B cell (primary cell): ENCODE measurements around the gene NDUFA8. TPM values are rescaled to one million over a fixed set of nuclear protein-coding genes. Genes with fewer than 3 reads are reported as not detected.

Experiments
- ATAC-seq: fragments of 200-7000 bp; cut with Tn5 transposase; one replicate; pipeline ENCODE4 v1.10.0; 2021; ENCODE audit warnings: low read depth, mild to moderate bottlenecking, moderate number of reproducible peaks, moderate library complexity
- CTCF ChIA-PET: fragments of 350-600 bp; sonication (Branson Sonifier 250); formaldehyde crosslinking; loops from one replicate; lab custom pipeline; 2021; ENCODE audit warnings: antibody characterized with exemption, inconsistent platforms; lab: Charles Lee
- POLR2A ChIA-PET: fragments of 350-600 bp; sonication (Branson Sonifier 250); formaldehyde crosslinking; loops from one replicate; lab custom pipeline; 2021; ENCODE audit warnings: antibody characterized with exemption; lab: Charles Lee
- DNase-seq: peaks from one replicate; pipeline ENCODE4 v3.0.0; 2013
- H2AFZ ChIP-seq: 2 replicates; pipeline ENCODE4 v1.6.1; 2012; ENCODE audit warnings: mild to moderate bottlenecking, low read depth, low read length; ENCODE audit not compliant: insufficient read depth, poor library complexity, severe bottlenecking
- H3K27ac ChIP-seq, 2 donors: 1 replicate in 1 of 2; 2 replicates in 1 of 2; pipeline ENCODE4 v1.5.1; 2012 to 2013; ENCODE audit warnings: low read length in 2 of 2, mild to moderate bottlenecking in 2 of 2, moderate library complexity in 1 of 2
- H3K27me3 ChIP-seq, 4 experiments: fragments of 200-600 bp in 1 of 4; sonication (generic) in 1 of 4; replicated peaks in 1 of 4; 1 replicate in 2 of 4; 2 replicates in 2 of 4; pipeline versions ENCODE4 v1.6.1 to v1.7.0; 2013 to 2016; ENCODE audit warnings: low read length in 3 of 4, mild to moderate bottlenecking in 2 of 4, mixed read lengths in 1 of 4, moderate library complexity in 1 of 4; ENCODE audit not compliant: insufficient read depth in 4 of 4, control insufficient read depth in 3 of 4; ENCODE audit errors: control extremely low read depth in 1 of 4
- H3K36me3 ChIP-seq, 2 experiments: replicated peaks in 1 of 2; 1 replicate in 1 of 2; 2 replicates in 1 of 2; pipeline versions ENCODE4 v1.6.1 to v1.7.1; 2013; ENCODE audit warnings: low read length in 1 of 2; ENCODE audit not compliant: insufficient read depth in 2 of 2, control insufficient read depth in 1 of 2; ENCODE audit errors: control extremely low read depth in 1 of 2, extremely low read depth in 1 of 2
- H3K4me1 ChIP-seq, 2 donors: fragments of 200-600 bp in 1 of 2; sonication (generic) in 1 of 2; 1 replicate in 1 of 2; 2 replicates in 1 of 2; pipeline versions ENCODE4 v1.5.1 to v1.6.1; 2013 to 2017; ENCODE audit warnings: low read length in 2 of 2; ENCODE audit not compliant: control insufficient read depth in 2 of 2, insufficient read depth in 2 of 2
- H3K4me2 ChIP-seq: replicated peaks from 2 replicates; pipeline ENCODE3; 2012; ENCODE audit warnings: mild to moderate bottlenecking, low read depth, low read length; ENCODE audit not compliant: poor library complexity, severe bottlenecking
- H3K4me3 ChIP-seq, 5 experiments: fragments of 200-600 bp in 1 of 5; sonication (generic) in 1 of 5; 1 replicate in 3 of 5; 2 replicates in 2 of 5; pipeline versions ENCODE4 v1.5.1 to v1.7.0; 2011 to 2016; ENCODE audit warnings: low read length in 4 of 5, mild to moderate bottlenecking in 4 of 5, low read depth in 2 of 5, control low read depth in 1 of 5, moderate library complexity in 1 of 5; ENCODE audit not compliant: insufficient read depth in 1 of 5; ENCODE audit errors: control extremely low read depth in 1 of 5, extremely low read depth in 1 of 5
- H3K79me2 ChIP-seq: fragments of 200-600 bp; sonication (generic); one replicate; pipeline ENCODE4 v1.6.0; 2016; ENCODE audit warnings: low read length; ENCODE audit not compliant: control insufficient read depth, insufficient read depth
- H3K9ac ChIP-seq: fragments of 200-600 bp; sonication (generic); 2 replicates; pipeline ENCODE4 v1.6.1; 2017; ENCODE audit warnings: mild to moderate bottlenecking, low read length, moderate library complexity
- H3K9me3 ChIP-seq, 3 donors: one replicate each; pipeline versions ENCODE4 v1.6.1 to v1.7.1; 2013; ENCODE audit warnings: low read length in 2 of 3; ENCODE audit not compliant: control insufficient read depth in 2 of 3, insufficient read depth in 1 of 3; ENCODE audit errors: control extremely low read depth in 1 of 3
- H4K20me1 ChIP-seq: 2 replicates; pipeline ENCODE4 v1.6.0; 2012; ENCODE audit warnings: mild to moderate bottlenecking, low read length; ENCODE audit not compliant: insufficient read depth, control insufficient read depth, poor library complexity, severe bottlenecking
- H3K27ac Mint-ChIP-seq: one replicate; pipeline ENCODE4 v1.8.0; 2021; ENCODE audit warnings: mixed read lengths
- H3K27me3 Mint-ChIP-seq: one replicate; pipeline ENCODE4 v1.8.0; 2021; ENCODE audit warnings: mixed read lengths
- H3K4me1 Mint-ChIP-seq: one replicate; pipeline ENCODE4 v1.8.0; 2021; ENCODE audit warnings: mixed read lengths
- H3K4me3 Mint-ChIP-seq: one replicate; pipeline ENCODE4 v1.8.0; 2021; ENCODE audit warnings: mixed read lengths
- H3K9me3 Mint-ChIP-seq: one replicate; pipeline ENCODE4 v1.8.0; 2022; ENCODE audit warnings: mixed read lengths; ENCODE audit not compliant: insufficient read depth
- CTCF ChIP-seq: fragments of 200-600 bp; IDR thresholded peaks from one replicate; pipeline ENCODE4 v1.8.0; 2022; ENCODE audit warnings: antibody characterized with exemption, mild to moderate bottlenecking
- EZH2 ChIP-seq: IDR thresholded peaks from 2 replicates; pipeline ENCODE4 v1.6.1; 2012; ENCODE audit warnings: borderline replicate concordance, low read depth, mild to moderate bottlenecking, moderate library complexity, low read length; ENCODE audit not compliant: insufficient read depth, poor library complexity, severe bottlenecking
- WGBS: methylation state at CpG from one replicate; pipeline ENCODE4 v1.1.5; 2013; ENCODE audit warnings: missing lambda C conversion rate; ENCODE audit not compliant: insufficient coverage; 5-methylcytosine and 5-hydroxymethylcytosine counted together
- intact Hi-C: fragments of 100-400 bp; cut with micrococcal nuclease; formaldehyde crosslinking; loops from one replicate; pipeline ENCODE4 v1.10.0; 2022
- polyA plus RNA-seq: library from polyadenylated mRNA; depleted of rRNA; stranded (reverse); fragments of >200 nt; gene quantifications from 2 replicates; pipeline ENCODE4 v1.2.3, GENCODE V29; 2012
- total RNA-seq, 2 donors: library from RNA; stranded (reverse); fragments of 120-200 nt in 1 of 2; gene quantifications; 1 replicate in 1 of 2; 2 replicates in 1 of 2; pipeline versions ENCODE4 v1.2.3 to v1.2.4, GENCODE V29; 2013 to 2022

Gene NDUFA8
- total and polyA plus RNA-seq, 2 donors (not counting 1 experiment from before 2014, with no cell fraction given): 10.6 to 15.7 TPM

GRCh38 chr9:122144836-122145591, 14.6 kb downstream of the NDUFA8 start:
- ChIA-PET POLR2A (no interaction called here), CTCF (interaction anchor here (0.8 to 2.4 kb wide), 4 partner anchors 20 to 206 kb away, joined by 3 to 18 read pairs (median 5); no protein-coding TSS in a partner anchor)
- intact Hi-C loops: no loop called here
- H3K27ac ChIP-seq: no peak overlapping the region
- H2AFZ ChIP-seq: no peak overlapping the region
- no peak overlapping the region for H3K4me3 ChIP-seq
- peaks cover 0 to 46% of the 10 kb centered on the region in 2 experiments for H3K36me3 ChIP-seq
- TF ChIP-seq CTCF: no peak
- no peak for TF ChIP-seq EZH2
- no peak overlapping the region for H3K27ac Mint-ChIP-seq
- no peaks in the 10 kb centered on the region for H4K20me1 ChIP-seq
- ATAC-seq (no peak), DNase-seq (no peak)
- H3K4me2 ChIP-seq: no peak overlapping the region
- H3K4me3 Mint-ChIP-seq: no peak overlapping the region
- H3K9me3 Mint-ChIP-seq: no peaks in the 10 kb centered on the region
- no peaks in the 10 kb centered on the region for H3K27me3 ChIP-seq
- H3K79me2 ChIP-seq: no peaks in the 10 kb centered on the region
- H3K9ac ChIP-seq: no peak overlapping the region
- no peaks in the 10 kb centered on the region for H3K4me1 ChIP-seq
- H3K9me3 ChIP-seq: no peaks in the 10 kb centered on the region
- no peaks in the 10 kb centered on the region for H3K4me1 Mint-ChIP-seq
- 100% methylated on average over 2 of the region's 3 CpGs for WGBS
- H3K27me3 Mint-ChIP-seq: no peaks in the 10 kb centered on the region

GRCh38 chr9:122143876-122144405, 15.6 kb downstream of the NDUFA8 start:
- H3K4me2 ChIP-seq: no peak overlapping the region
- ChIA-PET POLR2A (no interaction called here), CTCF (interaction anchor here (0.7 to 2.4 kb wide), 3 partner anchors 19 to 207 kb away, joined by 4 to 18 read pairs (median 5); no protein-coding TSS in a partner anchor)
- H3K27ac ChIP-seq: no peak overlapping the region
- no peaks in the 10 kb centered on the region for H3K27me3 Mint-ChIP-seq
- peaks cover 0 to 41% of the 10 kb centered on the region in 2 experiments for H3K36me3 ChIP-seq
- intact Hi-C loops: no loop called here
- H3K9ac ChIP-seq: no peak overlapping the region
- H4K20me1 ChIP-seq: no peaks in the 10 kb centered on the region
- no peaks in the 10 kb centered on the region for H3K9me3 Mint-ChIP-seq
- H3K4me1 ChIP-seq: no peaks in the 10 kb centered on the region
- H2AFZ ChIP-seq: no peak overlapping the region
- H3K79me2 ChIP-seq: no peaks in the 10 kb centered on the region
- no peak overlapping the region for H3K4me3 Mint-ChIP-seq
- no peak overlapping the region for H3K4me3 ChIP-seq
- H3K27ac Mint-ChIP-seq: no peak overlapping the region
- DNase-seq (no peak), ATAC-seq (no peak)
- H3K4me1 Mint-ChIP-seq: no peaks in the 10 kb centered on the region
- no peaks in the 10 kb centered on the region for H3K9me3 ChIP-seq
- WGBS: 75% methylated on average over 13 of the region's 14 CpGs
- H3K27me3 ChIP-seq: no peaks in the 10 kb centered on the region
- no peak for TF ChIP-seq CTCF
